HL-60 (cell line): ENCODE measurements around the gene PLEKHN1.

Experiments
- CTCF ChIP-seq: IDR thresholded peaks from one replicate; pipeline ENCODE4 v1.5.1; 2011; ENCODE audit warnings: low read length, control low read depth, inconsistent platforms; ENCODE audit not compliant: insufficient read depth
- POLR2AphosphoS5 ChIP-seq: IDR thresholded peaks from 2 replicates; pipeline ENCODE4 v1.6.1; 2012; ENCODE audit warnings: low read depth
- REST ChIP-seq: IDR thresholded peaks from 2 replicates; pipeline ENCODE4 v1.6.1; 2012; ENCODE audit warnings: low read depth; ENCODE audit not compliant: insufficient replicate concordance

- no peak for TF ChIP-seq CTCF
- no peak for TF ChIP-seq POLR2AphosphoS5
- no peak for TF ChIP-seq REST
Observed at GRCh38 chr1:925561-926421, 40.5 kb upstream of the PLEKHN1 start.
